HEK293T (cell line): ENCODE results near the gene CHCHD4.

ENCODE experiments used
- BHLHE40 ChIP-seq: fragments of 450-650 bp; IDR thresholded peaks from 2 replicates; pipeline ENCODE4 v1.6.1; 2016; ENCODE audit warnings: mild to moderate bottlenecking, moderate library complexity, borderline replicate concordance
- CTBP1 ChIP-seq: fragments of 450-650 bp; IDR thresholded peaks from 2 replicates; pipeline ENCODE4 v1.6.1; 2016; ENCODE audit warnings: borderline replicate concordance
- FOXK2 ChIP-seq: fragments of 450-650 bp; IDR thresholded peaks from 2 replicates; pipeline ENCODE4 v1.6.1; 2016; ENCODE audit warnings: mild to moderate bottlenecking
- L3MBTL2 ChIP-seq: fragments of 450-650 bp; conservative IDR thresholded peaks from 2 replicates; pipeline ENCODE4 v1.6.1; 2016; ENCODE audit warnings: mild to moderate bottlenecking
- NFRKB ChIP-seq: fragments of 450-650 bp; IDR thresholded peaks from 2 replicates; pipeline ENCODE4 v1.6.1; 2016; ENCODE audit warnings: mild to moderate bottlenecking, moderate library complexity
- TARDBP ChIP-seq: fragments of 450-650 bp; IDR thresholded peaks from 2 replicates; pipeline ENCODE4 v1.6.1; 2016

DNA sequence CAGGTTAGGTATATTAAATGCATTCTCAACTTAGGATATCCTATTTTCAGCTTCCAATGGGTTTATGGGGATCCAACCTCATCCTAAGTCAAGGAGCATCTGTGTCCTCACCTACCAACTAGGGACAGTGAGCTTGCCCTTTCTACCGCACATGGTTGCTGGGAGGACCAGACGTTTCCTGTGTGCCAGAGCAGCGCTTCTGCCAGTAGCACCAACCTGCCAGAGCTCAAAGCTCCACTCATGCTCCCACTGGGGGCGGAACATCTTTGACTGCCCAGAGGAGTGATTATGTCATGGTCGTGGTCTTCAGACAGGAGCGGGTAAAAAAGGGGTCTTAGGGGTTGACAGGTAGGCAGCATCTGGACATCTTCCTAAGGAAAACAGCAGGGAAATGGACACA lies 29.0 kb upstream of the CHCHD4 start:
- TF ChIP-seq TARDBP, result no peak
- TF ChIP-seq NFRKB, result no peak
- no peak for TF ChIP-seq FOXK2
- no peak for TF ChIP-seq BHLHE40
- no peak for TF ChIP-seq CTBP1
- TF ChIP-seq L3MBTL2, result no peak
